Esophagus squamous epithelium (tissue), 4 donors: ENCODE measurements around the gene E2F4.

Source experiments
- CTCF ChIP-seq, 6 experiments: fragments of 450-650 bp in 4 of 6; fragments of 200-600 bp in 2 of 6; sonication (generic) in 2 of 6; IDR thresholded peaks; one replicate each; pipeline ENCODE4 v1.5.1; 2016 to 2019; ENCODE audit warnings: antibody characterized with exemption in 6 of 6, mild to moderate bottlenecking in 4 of 6, moderate library complexity in 4 of 6
- POLR2A ChIP-seq, 4 donors: fragments of 450-650 bp; IDR thresholded peaks; one replicate each; pipeline ENCODE4 v1.6.1; 2017; ENCODE audit warnings: antibody characterized with exemption in 4 of 4, mild to moderate bottlenecking in 4 of 4, moderate library complexity in 3 of 4

- TF ChIP-seq CTCF (IDR thresholded peaks at IDR 0.05), result no peak
- TF ChIP-seq POLR2A (IDR thresholded peaks at IDR 0.05), result no peak
These were observed 1.2 kb upstream of the E2F4 start for GRCh38 chr16:67190448-67191399.
